LoVo (cell line): ENCODE data around the gene CTNNBIP1.

ENCODE experiments used
- DNase-seq: peaks from one replicate; pipeline ENCODE4 v3.0.0-alpha.2; 2016; ENCODE audit warnings: low spot score

Gene CTNNBIP1

DNA sequence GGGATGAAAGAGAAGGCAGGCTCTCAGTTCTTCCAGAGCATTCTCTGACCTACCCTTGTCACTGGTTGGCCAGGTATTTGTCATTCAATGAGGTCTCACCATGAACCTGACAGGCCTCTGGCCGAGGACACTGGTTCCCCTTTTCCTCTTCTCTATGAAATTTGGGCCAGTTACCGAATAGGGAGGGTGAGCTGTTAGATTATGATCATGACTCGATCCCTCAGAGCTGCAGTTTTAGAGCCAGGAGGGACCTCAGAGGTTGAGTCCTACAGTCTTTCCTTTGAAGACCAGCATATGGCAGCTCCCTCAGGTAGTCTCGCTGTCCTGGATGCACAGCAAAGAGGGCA, 56.8 kb downstream of the CTNNBIP1 start:
- no peak for DNase-seq

DNA sequence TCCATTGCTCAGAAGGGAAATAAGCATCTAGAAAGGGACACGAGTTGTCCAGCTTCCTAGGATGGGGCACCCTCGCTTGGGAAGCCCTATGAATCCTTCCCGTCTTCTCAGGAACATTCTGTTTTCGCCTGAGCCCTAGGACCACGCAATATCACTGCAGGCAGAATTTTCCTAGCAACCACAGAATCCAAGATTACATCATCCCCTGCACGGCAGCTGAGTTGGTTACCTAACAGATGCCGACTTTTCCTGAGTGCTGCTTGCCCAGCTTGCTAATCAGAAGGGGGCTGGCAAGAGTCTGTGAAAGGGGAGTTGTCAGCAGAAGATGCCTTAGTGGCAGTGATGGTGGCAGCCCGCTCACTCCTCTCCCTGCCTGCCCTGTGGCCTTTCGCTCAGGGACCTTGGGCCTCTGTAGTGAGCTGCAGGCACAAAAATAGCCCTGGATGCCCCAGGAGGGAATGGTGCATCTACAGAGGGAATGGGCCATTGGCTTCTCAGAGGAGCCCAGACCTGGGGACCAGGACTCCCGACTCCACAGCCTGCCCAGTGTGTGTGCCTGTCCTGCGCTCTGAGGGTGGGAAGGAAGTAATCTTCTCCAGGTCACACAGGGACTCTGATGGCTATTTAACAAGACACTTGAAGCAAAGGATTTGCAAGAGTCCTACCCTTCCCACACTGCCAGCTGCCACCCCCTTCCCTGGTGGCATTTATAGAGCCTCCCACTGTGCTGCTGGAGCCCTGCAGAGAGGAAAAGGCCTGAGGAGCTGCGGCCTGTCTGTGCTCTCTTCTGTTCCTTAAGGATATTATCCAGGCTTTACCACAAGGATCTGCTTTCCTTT, 57.4 kb downstream of the CTNNBIP1 start:
- DNase-seq, result no peak

DNA sequence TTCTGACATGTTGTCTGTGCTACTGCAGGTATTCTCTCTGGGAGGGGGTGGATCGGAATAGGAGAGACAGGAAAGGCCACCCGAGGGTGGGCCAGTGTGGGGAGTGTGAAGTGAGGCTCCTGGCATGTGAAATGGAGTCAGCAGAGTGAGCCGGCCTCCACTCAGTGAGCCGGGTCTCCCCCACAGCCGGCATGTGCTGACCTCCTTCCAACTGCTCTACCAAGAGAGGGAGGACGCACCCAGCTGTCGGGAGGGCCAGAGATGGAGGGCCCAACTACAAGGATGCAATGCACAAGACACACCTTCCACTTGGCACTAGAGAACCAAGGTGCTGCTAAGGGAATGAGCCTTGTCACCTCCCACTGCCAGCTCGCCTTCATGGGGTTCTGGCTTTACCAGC, 58.1 kb downstream of the CTNNBIP1 start:
- no peak for DNase-seq

DNA sequence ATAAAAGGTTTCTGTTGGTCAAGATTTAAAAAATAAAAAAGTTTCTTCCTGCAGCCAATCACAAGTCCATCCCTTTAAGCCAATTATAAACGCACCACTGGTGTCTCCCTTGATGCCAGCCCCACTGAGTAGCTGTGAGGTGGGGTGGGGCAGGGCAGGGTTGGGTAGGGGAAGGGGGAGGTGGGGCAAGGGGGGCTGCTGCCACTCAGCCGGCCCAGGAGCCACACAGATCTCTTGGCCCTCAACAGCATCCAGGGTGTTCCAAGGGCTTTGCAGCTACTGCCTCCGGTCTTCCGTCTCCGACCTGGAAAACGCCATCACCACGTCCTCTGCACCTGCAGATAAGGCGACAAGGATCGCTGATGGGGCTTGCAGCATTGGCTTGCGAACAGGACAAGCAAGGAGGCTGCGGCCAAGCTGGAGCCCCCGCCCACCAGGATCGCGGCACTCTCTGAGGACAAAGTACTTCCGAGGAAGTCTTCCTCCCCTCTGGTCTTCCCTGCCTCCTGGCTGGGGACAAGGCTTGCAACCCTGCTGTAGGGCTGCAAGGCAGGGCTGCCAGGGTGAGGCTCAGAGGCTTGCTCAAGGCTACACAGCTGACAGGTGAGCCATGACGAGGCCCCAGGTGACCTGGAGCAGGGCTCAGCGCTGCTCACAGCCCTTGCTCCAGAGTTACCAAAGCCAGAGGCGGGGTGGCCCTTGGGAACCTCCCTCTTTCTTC, 59.5 kb downstream of the CTNNBIP1 start:
- no peak for DNase-seq

DNA sequence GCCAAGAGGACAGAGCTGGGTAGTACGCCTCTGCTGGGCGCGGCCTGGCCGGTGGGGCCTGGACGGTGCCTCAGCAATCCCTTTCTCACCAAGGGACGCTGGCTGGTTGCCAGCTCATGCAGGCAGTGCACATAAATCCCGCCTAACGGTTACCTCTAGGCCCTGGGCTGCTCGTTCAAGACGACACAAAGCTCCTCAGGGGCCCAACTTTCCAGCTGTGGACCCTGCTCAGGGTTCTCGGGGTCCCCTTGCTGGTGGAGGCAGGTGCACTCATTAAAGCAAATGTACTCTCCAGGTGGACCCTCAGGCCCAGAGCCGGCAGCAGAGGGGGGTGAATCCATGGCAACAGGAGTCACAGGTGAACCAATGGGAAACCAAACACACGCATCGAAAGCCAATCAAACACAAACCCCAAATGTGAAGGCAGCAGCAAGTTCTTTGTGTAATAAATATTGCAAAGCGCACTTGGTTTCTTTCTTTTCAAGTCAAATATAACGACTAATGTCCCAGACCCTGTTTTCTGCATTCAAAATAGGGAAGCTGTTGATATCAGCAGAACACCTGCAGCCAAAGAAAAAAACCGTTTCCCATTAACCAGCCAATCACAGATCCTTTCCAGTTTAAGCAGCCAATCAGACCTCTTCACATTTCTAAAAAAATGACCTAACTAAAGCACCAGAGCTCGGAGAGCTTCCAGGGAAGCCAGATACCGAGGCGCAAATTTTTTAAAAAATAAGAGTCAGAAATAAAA, 60.2 kb downstream of the CTNNBIP1 start:
- no peak for DNase-seq

DNA sequence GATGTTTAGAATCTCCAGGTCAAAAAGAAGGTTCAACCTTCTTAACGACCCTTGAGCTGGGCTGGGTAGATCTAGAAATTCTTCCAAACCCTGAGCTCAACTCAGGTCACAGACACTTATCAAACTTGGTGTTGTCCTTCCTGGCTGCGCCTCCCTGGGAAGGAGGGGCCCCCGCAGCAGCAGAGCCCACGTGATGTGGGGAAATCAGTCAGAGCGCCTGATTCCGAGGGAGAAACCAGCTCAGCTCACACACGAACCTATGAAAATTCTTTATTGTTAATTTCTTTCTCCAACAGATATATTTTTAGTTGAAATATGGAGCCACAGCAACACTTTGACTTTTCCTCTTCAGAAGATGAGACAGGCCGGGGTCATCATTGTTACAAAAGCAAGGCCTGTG, 62.0 kb downstream of the CTNNBIP1 start:
- no peak for DNase-seq

DNA sequence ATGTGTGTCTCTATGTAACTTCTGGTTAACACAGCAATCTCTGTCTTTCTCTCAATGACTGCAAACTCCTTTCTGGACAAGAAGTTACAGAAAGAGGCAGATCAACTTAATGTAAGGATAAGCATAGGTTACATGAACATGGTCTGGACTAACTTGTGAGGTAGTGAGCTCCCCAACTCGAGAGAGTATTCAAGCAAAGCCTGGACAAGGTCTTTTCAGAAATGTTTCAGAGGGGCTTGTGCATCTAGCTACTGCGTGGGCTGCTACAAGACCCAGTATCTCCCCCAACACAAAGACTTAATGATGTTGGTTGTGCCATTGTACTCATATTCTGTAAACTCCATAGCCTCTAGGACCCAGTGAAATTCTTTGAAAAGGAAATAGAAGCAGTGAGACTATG, 62.8 kb downstream of the CTNNBIP1 start:
- no peak for DNase-seq

DNA sequence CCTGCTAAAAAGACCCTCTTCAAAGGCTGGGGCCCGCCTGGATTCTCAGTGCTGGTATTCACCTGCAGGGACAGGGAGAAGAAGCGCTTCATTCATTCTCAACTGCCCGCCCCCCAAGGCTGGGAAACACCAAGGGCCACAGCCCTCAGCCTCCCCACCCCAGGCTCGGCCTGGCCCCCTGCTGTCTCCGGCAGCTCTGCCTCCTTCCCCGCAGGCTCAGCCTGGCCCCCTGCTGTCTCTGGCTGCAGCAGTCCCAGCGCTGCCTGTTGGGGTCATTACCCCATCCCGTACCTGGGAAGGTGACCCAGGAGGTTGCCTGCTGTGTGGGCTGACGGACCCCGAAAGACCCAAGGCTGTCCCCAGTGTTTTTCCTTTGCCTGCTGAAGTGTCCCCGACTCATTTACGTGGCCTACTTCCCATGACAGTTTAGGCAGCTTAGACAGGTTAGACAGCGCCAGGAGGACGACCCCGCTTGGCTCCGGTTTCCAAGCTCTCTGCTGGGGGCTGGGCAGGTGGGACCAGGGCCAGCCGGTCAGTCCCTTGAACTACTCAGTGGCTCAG, 63.4 kb downstream of the CTNNBIP1 start:
- no peak for DNase-seq

DNA sequence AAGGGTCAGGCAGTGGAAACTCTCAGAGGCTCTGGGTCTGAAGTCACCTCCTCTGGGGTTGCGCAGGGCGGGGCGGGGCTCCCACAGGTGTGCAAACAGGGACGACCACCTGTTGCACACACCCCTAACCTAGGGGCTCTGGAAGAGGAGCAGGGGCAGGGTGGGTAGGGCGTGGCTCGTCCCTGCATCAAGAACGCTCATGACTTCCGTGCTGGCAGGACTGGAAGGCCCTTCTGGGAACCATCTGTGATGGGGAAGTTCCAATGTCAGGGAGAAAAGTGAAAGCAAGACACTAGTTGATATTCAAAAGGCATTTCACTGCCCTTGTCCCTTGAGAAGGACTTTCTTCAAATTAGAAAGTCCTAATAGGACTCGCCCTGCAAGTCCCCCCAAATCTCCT, 64.2 kb downstream of the CTNNBIP1 start:
- DNase-seq, result no peak

DNA sequence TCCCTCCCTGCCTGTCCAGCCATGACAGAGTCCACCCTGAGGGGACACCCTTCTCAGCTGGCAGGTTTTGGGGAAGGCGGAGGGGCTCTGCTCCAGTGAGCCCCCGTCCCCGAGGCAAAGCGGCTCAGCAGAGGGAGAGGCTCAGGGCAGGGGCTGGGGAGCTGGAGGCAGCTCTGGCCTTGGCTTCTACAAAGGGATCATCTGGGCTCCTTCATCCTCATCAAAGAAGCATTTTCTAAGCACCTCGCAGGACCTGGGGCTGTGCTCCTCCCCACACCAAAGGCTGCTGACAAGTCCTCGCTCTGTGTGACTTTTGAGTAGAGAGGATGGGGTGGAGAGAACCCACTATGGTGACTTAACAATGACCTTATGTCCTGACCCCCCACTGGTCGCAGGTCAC, 65.3 kb downstream of the CTNNBIP1 start:
- DNase-seq, result no peak

DNA sequence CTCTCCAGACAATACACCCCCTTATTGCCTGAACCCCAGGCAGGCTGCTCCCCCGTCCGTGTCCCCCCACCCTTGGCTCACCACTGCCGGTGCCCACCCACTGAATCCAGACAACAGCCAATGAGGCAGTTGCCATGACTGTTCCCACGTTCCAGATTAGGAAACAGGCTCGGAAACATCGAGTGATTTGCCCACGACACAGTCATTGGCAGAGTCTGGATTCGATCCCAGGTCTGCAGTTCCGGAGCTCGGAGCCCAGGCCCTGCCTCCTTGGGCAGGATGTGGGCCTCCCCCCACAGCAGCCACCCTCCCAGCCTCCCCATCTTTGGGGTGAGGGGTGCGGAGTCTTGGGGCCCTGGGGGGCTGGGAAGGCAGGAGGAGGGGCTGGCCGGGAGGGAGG, 66.0 kb downstream of the CTNNBIP1 start:
- DNase-seq, result no peak

DNA sequence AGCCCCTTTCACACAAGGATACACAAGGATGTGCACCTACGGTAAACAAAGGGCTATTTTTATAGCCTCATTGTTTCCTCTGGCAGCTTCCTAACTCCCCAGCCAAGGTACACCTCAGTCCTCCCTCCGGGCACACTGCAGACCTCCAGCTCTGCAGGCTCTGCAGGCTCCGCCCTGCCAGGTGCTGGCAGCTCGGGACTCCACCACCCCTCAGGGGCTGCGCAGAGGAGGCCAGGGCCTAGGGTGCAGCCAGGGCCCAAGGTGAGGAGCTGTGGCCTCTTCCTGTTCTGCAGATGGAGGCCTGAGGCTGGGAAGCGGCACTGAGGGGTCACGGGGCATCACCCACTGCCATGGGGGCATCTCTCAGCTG, 66.5 kb downstream of the CTNNBIP1 start:
- DNase-seq, result no peak

DNA sequence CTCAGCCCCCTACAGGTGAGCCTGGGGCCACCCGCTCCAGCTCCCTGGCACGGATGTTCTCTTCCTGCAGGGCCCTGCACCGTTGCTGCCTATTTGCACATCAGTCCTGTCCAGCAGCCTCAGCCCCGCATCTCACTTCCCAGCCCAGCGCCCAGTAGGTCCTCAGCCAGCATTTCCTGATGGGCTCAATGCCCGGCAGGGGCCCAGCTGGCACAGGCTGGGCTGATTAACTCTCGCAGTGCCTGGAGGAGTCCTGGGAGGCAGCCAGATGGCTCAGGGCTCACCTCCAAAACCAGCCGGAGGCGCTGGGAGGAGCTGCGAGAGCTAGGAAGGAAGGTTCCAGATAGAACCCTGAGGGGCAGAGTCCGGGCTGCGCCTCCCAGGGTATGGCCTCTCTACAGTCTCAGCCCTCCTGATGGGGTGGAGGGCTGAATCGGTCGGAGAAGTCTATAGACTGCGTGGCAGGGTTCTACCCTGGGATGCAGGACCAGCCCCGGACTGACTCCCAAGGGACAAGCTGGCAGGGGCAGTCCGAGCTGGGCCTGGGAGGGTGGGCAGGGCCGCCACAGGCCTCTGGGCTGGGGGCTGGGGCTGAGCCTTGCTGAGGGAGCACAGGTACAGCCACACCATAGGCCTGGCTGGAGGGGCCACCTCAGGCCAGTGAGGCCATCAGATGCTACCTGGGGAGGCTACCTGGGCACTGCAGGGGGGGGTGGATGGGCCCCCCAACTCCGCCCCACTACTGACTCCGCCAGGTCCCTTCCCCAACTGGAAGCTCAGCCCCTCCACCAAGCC, 67.1 kb downstream of the CTNNBIP1 start:
- DNase-seq, result no peak

DNA sequence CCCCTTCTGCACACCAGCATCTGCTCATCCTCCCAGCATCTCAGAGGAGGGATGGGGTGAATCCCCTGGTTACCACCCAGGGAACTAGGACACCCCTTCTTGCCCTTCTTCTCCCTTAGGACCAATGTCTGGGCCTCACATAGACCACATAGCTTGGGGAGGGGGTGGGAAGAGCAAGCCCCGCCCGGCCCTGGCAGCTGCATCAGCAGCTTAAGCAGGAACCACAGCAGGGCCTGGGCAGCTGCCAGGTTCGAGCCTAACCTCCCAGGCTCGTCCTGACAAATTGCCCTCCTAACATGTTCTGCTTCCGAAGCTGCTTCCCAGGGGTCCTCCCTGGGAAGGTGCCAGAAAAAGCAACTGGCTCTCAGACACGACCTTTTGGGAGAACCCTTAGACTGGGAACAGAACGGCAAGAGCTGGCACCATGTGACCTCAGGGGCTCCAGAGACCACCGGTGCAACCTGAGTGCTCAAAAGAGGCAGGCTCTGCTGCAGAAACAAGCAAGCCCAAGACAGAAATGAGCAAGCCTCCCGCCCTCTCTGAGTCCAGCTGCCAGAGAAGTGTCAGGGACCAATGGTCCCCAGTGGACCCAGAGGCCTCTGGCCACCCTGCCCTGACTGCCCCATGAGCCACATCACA, 67.9 kb downstream of the CTNNBIP1 start:
- DNase-seq, result no peak

DNA sequence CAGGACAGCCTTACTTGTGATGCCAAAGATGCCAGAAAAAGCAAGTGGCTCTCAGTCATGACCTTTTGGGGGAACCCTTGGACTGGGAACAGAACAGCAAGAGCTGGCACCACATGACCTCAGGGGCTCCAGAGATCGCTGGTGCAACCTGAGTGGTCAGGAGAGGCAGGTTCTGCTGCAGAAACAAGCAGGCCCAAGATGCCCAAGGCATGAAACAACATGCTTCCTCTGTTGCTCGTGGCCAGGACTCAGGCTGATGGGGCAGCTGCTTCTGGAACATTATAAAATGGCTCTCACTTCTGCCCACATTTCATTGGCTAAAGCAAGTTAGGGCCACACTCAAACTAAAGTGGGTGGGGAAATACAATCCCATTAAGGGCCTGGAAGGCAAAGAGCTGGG, 68.6 kb downstream of the CTNNBIP1 start:
- DNase-seq, result no peak

DNA sequence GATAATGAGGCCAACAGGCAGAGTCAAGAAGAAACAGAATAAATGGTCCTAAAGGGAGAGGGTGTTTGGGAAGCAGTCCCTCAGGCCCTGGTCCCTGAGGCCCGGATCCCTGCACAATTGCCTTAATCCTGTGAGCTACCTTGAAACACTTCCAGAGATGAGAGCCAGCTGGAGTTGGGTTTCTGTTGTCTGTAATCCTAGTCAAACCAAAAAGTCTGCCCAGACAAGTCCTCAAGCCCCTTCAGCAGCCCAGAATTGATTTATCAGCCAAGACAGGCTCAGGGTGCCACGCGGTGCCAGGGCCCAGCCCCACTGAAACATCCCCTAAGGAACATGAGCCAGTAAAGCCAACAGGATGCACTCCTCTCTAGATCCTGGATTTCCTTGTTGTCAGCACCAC, 69.9 kb downstream of the CTNNBIP1 start:
- no peak for DNase-seq

DNA sequence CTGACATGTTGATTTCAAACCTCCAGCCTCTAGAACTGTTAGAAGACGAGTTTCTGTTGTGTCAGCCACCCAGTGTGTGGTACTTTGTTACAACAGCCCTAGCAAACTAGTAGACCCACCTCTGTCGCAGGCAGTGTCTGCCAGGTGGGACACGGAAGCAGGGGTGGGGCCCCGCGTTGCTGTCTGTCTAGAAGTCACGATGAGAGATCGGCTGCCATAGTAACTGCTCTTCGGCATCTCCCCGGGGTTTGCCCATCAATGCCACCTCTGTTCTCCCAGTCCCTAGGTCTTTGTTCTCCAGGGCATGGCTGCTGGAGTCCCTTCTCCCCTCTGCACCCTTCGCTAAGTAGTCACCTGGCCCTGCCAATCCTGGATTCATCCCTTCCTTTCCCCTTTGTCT, 71.1 kb downstream of the CTNNBIP1 start:
- DNase-seq, result no peak

DNA sequence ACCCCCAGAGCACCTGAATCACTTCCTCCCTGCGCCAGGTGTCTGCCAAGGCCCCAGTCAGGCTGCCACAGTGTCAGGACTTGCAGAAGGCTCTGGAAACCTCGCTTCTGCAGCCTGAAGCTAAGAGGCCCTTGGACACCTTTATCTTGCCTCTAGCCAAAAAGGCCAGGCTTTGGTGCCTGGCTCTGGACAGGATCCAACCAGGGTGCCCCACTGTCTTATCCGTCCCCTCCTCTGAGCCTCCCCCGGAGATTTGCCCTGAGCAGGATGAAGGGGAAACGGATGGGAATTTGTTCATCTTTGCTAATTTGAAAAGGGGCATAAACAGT, 73.5 kb downstream of the CTNNBIP1 start:
- DNase-seq, result no peak

DNA sequence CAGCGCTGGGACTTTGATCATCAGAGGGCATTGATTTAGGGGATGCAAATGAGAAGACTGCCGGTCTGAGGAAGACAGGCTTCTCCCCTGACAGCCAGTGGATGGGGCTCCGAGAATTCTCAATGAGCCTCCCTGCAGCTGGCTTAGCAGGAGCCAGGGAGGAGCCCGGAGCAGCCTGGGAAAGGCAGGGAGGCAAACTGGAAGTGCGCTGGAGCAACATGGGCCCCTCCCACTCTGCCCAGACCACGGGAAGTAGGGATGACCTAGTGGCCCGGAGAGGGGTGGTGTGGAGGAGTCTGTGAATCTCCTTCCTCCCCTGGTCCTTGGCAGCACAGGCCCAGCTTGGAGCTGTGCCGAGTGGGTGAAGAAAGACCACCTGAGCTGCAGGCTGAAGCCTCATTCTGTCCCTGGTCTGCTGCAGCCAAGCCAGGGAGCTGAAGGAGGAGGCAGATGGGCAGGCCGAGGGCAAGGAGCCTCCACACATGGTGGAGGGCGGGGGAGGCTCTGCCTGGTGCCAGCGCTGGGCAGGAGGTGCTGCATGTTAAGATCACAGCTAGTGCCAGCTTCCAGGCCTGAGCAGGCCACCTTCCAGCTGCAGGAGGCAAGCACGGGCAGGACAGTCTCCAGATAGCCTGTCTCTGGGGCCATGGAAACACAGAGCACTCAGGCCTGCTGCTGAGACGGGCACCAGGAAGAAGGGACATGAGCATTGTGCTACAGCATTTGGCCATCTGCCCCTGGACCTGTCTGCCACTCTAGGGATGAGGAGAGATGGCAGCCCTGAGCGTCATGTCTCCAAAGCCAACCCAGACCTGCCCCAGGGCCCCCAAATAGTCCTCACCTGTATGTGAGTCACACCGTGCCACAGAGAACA, 74.1 kb downstream of the CTNNBIP1 start:
- DNase-seq, result no peak

DNA sequence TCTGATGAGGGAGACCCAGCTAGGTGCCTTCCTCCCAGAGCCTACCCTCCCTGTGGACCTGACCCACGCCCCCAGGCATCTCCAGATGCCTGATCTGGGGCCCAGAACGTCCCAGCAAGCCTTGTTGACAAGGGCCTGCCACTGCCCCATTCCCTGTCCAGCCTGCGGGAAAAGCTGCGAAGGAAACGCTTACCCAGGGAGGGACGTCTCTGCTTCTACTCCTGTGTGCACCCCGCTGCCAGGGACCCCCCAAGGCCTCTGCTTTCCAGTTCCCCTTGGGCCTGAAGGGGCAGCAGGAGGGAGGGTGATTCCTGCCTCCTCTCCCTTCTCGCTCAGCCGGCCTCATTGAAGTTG, 74.7 kb downstream of the CTNNBIP1 start:
- no peak for DNase-seq

DNA sequence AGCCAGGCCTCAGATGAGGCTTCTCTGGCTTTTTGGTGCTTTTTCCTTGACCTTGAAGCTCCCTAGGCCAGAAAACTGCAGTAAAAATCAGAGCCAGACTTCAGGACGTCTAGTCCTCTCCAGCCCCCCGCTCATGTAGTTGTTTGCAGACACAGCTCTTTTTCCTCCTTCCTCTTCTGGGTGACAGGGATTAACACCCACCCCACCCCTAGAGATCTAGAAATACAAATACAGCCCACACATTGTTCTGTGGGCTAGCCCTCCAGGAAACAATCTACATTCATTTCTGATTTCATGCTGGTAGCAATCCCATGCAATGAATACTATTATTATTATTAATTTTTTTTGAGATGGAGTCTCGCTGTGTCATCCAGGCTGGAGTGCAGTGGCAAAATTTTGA, 76.4 kb downstream of the CTNNBIP1 start:
- DNase-seq, result no peak
